ENCODE results near the gene TAF4.
"Not testable (repeated sequence)": the region's sequence is repeated elsewhere in the genome, so short reads cannot be mapped to it uniquely, and the experiment has no call there.

Gene TAF4

GRCh38 chr20:61979701-61980635, 85.7 kb downstream of the TAF4 start:
- DNase-seq (ENCODE audit: low read depth) = no peak

- no peak for DNase-seq (ENCODE audit: low read depth)
Measured at GRCh38 chr20:61979090-61979489, 86.6 kb downstream of the TAF4 start.

- DNase-seq (ENCODE audit: low read depth) = no peak
Measured at GRCh38 chr20:61978491-61978890, 87.2 kb downstream of the TAF4 start.

- no peak for DNase-seq (ENCODE audit: low read depth)
Measured at GRCh38 chr20:61977419-61977786, 88.3 kb downstream of the TAF4 start.

- DNase-seq (ENCODE audit: low read depth) = no peak
Measured at GRCh38 chr20:61976644-61977418, 88.8 kb downstream of the TAF4 start.

- DNase-seq (ENCODE audit: low read depth) = no peak
Measured at GRCh38 chr20:61976263-61976643, 89.4 kb downstream of the TAF4 start.

- no peak for DNase-seq (ENCODE audit: low read depth)
Measured at GRCh38 chr20:61975407-61976129, 90.1 kb downstream of the TAF4 start.

GRCh38 chr20:61974357-61974665, 91.4 kb downstream of the TAF4 start:
- no peak for DNase-seq (ENCODE audit: low read depth)

- DNase-seq (ENCODE audit: low read depth) = no peak
Measured at GRCh38 chr20:61973515-61974356, 91.9 kb downstream of the TAF4 start.

- no peak for DNase-seq (ENCODE audit: low read depth)
Measured at GRCh38 chr20:61972636-61973508, 92.8 kb downstream of the TAF4 start.

GRCh38 chr20:61971595-61971994, 94.1 kb downstream of the TAF4 start:
- not testable (repeated sequence) for DNase-seq (ENCODE audit: low read depth)

GRCh38 chr20:61970357-61970756, 95.3 kb downstream of the TAF4 start:
- DNase-seq (ENCODE audit: low read depth) = no peak

GRCh38 chr20:61969806-61970205, 95.9 kb downstream of the TAF4 start:
- DNase-seq (ENCODE audit: low read depth) = no peak

GRCh38 chr20:61968932-61969331, 96.7 kb downstream of the TAF4 start:
- DNase-seq (ENCODE audit: low read depth) = no peak

- no peak for DNase-seq (ENCODE audit: low read depth)
Measured at GRCh38 chr20:61968036-61968810, 97.5 kb downstream of the TAF4 start.

GRCh38 chr20:61967300-61967699, 98.4 kb downstream of the TAF4 start:
- no peak for DNase-seq (ENCODE audit: low read depth)

GRCh38 chr20:61966492-61967244, 99.0 kb downstream of the TAF4 start:
- no peak for DNase-seq (ENCODE audit: low read depth)

GRCh38 chr20:61965606-61966491, 99.8 kb downstream of the TAF4 start:
- no peak for DNase-seq (ENCODE audit: low read depth)
